Upper lobe of left lung (tissue), 4 donors: ENCODE results near the gene CCDC192.

Experiments used
- EP300 ChIP-seq, 4 donors: sonication (generic); formaldehyde crosslinking; IDR thresholded peaks; one replicate each; pipeline ENCODE4 v1.5.1; 2017; ENCODE audit warnings: antibody characterized with exemption in 4 of 4, control low read depth in 2 of 4
- POLR2A ChIP-seq, 4 donors: fragments of 450-650 bp; IDR thresholded peaks; one replicate each; pipeline ENCODE4 v1.5.1; 2016 to 2017; ENCODE audit warnings: antibody characterized with exemption in 4 of 4, mild to moderate bottlenecking in 2 of 4
- TF ChIP-seq, protein P1 (sequence below), 6 experiments: fragments of 450-650 bp in 4 of 6; fragments of 200-600 bp in 2 of 6; sonication (generic) in 2 of 6; IDR thresholded peaks; one replicate each; pipeline ENCODE4 v1.5.1; 2016 to 2019; ENCODE audit warnings: antibody characterized with exemption in 6 of 6

DNA sequence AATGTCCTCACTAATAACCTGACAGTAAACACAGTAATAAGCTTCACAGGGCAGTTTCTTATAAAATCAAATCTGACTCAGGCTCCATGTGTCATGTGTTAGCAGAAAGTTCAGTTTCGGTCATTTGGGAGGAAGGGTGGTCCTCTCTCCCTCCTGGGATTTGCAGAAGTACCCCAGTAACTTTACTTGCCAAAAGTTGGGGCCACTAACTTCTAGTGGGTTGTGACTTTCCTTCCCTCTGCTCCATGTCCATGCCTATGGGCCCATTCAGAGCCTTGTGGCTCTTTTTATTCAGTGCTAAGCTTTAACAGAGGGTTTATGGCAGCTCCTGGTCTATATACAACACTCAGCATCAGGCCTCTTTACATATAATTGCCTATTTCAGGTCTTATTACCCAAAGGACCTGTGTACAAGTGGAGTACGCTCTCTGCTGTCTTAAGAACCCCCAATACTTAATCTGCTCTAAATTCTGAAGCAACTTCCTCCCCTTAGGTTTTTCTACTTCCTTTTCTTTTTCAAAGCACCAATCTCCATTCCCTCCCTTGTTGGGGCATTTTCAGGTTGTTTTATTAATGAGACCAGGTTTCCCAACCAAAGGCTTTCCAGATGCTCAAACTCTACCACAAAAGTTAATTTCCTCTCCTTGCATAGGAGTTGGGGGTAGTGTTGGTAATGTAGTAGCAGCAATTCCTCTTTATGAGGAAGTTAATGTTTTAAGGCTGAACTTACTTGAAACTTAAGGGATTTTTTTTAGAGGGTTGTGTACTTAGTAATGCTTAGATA is 107.7 kb downstream of the CCDC192 start:
- TF ChIP-seq, protein P1, sequence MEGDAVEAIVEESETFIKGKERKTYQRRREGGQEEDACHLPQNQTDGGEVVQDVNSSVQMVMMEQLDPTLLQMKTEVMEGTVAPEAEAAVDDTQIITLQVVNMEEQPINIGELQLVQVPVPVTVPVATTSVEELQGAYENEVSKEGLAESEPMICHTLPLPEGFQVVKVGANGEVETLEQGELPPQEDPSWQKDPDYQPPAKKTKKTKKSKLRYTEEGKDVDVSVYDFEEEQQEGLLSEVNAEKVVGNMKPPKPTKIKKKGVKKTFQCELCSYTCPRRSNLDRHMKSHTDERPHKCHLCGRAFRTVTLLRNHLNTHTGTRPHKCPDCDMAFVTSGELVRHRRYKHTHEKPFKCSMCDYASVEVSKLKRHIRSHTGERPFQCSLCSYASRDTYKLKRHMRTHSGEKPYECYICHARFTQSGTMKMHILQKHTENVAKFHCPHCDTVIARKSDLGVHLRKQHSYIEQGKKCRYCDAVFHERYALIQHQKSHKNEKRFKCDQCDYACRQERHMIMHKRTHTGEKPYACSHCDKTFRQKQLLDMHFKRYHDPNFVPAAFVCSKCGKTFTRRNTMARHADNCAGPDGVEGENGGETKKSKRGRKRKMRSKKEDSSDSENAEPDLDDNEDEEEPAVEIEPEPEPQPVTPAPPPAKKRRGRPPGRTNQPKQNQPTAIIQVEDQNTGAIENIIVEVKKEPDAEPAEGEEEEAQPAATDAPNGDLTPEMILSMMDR (IDR thresholded peaks at IDR 0.05): no peak
- TF ChIP-seq EP300 (IDR thresholded peaks at IDR 0.05) (no peak), POLR2A (IDR thresholded peaks at IDR 0.05) (no peak)
